Neural cell (in vitro differentiated cells): ENCODE data around the gene SLC4A2.

ENCODE experiments used
- EP300 ChIP-seq: fragments of 450-650 bp; conservative IDR thresholded peaks from 2 replicates; pipeline ENCODE4 v1.6.1; 2014; ENCODE audit warnings: antibody characterized with exemption, mild to moderate bottlenecking, moderate library complexity; ENCODE audit not compliant: poor library complexity, severe bottlenecking
- EZH2 ChIP-seq: fragments of 200-600, 300-800 bp; shearing (Covaris generic), sonication (generic); IDR thresholded peaks from 2 replicates; pipeline ENCODE4 v1.6.1; 2014; ENCODE audit warnings: antibody characterized with exemption, low read length, borderline replicate concordance, mild to moderate bottlenecking; ENCODE audit not compliant: insufficient read depth, poor library complexity, severe bottlenecking
- RAD21 ChIP-seq: fragments of 450-650 bp; conservative IDR thresholded peaks from 2 replicates; pipeline ENCODE4 v1.6.1; 2014; ENCODE audit warnings: antibody characterized with exemption, mild to moderate bottlenecking, moderate library complexity
- TAF1 ChIP-seq: IDR thresholded peaks from 2 replicates; pipeline ENCODE4 v1.6.1; 2012; ENCODE audit warnings: low read depth
- TF ChIP-seq, protein P1 (sequence below): fragments of 450-650 bp; IDR thresholded peaks from 2 replicates; pipeline ENCODE4 v1.5.1; 2014; ENCODE audit warnings: antibody characterized with exemption, mild to moderate bottlenecking, moderate library complexity; ENCODE audit not compliant: poor library complexity, severe bottlenecking
- TF ChIP-seq, protein P2 (sequence below): IDR thresholded peaks from 2 replicates; pipeline ENCODE4 v1.6.1; 2012; ENCODE audit warnings: borderline replicate concordance

DNA sequence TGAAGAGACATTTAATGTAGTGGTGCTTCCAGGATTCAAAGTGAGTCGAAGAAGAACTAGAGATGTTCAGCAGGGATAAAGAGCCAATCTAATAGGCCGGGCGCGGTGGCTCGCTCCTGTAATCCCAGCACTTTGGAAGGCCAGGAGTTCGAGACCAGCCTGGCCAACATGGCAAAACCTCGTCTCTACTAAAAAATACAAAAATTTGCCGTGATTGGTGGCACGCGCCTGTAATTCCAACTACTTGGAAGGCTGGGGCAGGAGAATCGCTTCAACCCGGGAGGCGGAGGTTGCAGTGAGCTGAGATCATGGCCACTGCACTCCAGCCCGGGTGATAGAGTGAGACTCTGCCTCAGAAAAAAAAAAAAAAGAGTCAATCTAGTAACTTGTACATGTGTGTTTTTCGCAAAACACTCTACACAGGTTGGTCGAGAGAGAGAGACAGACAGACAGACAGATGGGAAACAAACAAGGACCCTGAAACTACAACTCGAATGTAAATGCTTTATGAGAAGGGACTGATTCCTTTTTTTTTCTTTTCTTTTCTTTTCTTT lies 30.4 kb upstream of the SLC4A2 start:
- TF ChIP-seq, protein P1, sequence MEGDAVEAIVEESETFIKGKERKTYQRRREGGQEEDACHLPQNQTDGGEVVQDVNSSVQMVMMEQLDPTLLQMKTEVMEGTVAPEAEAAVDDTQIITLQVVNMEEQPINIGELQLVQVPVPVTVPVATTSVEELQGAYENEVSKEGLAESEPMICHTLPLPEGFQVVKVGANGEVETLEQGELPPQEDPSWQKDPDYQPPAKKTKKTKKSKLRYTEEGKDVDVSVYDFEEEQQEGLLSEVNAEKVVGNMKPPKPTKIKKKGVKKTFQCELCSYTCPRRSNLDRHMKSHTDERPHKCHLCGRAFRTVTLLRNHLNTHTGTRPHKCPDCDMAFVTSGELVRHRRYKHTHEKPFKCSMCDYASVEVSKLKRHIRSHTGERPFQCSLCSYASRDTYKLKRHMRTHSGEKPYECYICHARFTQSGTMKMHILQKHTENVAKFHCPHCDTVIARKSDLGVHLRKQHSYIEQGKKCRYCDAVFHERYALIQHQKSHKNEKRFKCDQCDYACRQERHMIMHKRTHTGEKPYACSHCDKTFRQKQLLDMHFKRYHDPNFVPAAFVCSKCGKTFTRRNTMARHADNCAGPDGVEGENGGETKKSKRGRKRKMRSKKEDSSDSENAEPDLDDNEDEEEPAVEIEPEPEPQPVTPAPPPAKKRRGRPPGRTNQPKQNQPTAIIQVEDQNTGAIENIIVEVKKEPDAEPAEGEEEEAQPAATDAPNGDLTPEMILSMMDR, result no peak
- TF ChIP-seq TAF1, result no peak
- no peak for TF ChIP-seq RAD21
- TF ChIP-seq EZH2, result no peak
- TF ChIP-seq, protein P2, sequence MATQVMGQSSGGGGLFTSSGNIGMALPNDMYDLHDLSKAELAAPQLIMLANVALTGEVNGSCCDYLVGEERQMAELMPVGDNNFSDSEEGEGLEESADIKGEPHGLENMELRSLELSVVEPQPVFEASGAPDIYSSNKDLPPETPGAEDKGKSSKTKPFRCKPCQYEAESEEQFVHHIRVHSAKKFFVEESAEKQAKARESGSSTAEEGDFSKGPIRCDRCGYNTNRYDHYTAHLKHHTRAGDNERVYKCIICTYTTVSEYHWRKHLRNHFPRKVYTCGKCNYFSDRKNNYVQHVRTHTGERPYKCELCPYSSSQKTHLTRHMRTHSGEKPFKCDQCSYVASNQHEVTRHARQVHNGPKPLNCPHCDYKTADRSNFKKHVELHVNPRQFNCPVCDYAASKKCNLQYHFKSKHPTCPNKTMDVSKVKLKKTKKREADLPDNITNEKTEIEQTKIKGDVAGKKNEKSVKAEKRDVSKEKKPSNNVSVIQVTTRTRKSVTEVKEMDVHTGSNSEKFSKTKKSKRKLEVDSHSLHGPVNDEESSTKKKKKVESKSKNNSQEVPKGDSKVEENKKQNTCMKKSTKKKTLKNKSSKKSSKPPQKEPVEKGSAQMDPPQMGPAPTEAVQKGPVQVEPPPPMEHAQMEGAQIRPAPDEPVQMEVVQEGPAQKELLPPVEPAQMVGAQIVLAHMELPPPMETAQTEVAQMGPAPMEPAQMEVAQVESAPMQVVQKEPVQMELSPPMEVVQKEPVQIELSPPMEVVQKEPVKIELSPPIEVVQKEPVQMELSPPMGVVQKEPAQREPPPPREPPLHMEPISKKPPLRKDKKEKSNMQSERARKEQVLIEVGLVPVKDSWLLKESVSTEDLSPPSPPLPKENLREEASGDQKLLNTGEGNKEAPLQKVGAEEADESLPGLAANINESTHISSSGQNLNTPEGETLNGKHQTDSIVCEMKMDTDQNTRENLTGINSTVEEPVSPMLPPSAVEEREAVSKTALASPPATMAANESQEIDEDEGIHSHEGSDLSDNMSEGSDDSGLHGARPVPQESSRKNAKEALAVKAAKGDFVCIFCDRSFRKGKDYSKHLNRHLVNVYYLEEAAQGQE, result no peak
- TF ChIP-seq EP300, result no peak
